ENCODE data around the gene MYH9.

Gene MYH9

GRCh38 chr22:36351921-36352802, 35.6 kb downstream of the MYH9 start:
- DNase-seq (ENCODE audit: low read depth in 1 of 2, low spot score in 1 of 2): no peak

- no peak for DNase-seq (ENCODE audit: low read depth in 1 of 2, low spot score in 1 of 2)
Measured at GRCh38 chr22:36350751-36351594, 36.8 kb downstream of the MYH9 start.

- DNase-seq (ENCODE audit: low read depth in 1 of 2, low spot score in 1 of 2): no peak
Measured at GRCh38 chr22:36349726-36350125, 38.0 kb downstream of the MYH9 start.

GRCh38 chr22:36348760-36349159, 39.0 kb downstream of the MYH9 start:
- DNase-seq (ENCODE audit: low read depth in 1 of 2, low spot score in 1 of 2): no peak

- no peak for DNase-seq (ENCODE audit: low read depth in 1 of 2, low spot score in 1 of 2)
Measured at GRCh38 chr22:36347094-36347493, 40.7 kb downstream of the MYH9 start.

GRCh38 chr22:36344106-36344827, 43.5 kb downstream of the MYH9 start:
- no peak for DNase-seq (ENCODE audit: low read depth in 1 of 2, low spot score in 1 of 2)

- DNase-seq (ENCODE audit: low read depth in 1 of 2, low spot score in 1 of 2): no peak
Measured at GRCh38 chr22:36343720-36344105, 44.1 kb downstream of the MYH9 start.

GRCh38 chr22:36343070-36343719, 44.6 kb downstream of the MYH9 start:
- no peak for DNase-seq (ENCODE audit: low read depth in 1 of 2, low spot score in 1 of 2)

GRCh38 chr22:36341640-36342041, 46.1 kb downstream of the MYH9 start:
- DNase-seq (ENCODE audit: low read depth in 1 of 2, low spot score in 1 of 2): no peak

GRCh38 chr22:36340621-36341020, 47.1 kb downstream of the MYH9 start:
- no peak for DNase-seq (ENCODE audit: low read depth in 1 of 2, low spot score in 1 of 2)

GRCh38 chr22:36339171-36340065, 48.3 kb downstream of the MYH9 start:
- no peak for DNase-seq (ENCODE audit: low read depth in 1 of 2, low spot score in 1 of 2)

- no peak for DNase-seq (ENCODE audit: low read depth in 1 of 2, low spot score in 1 of 2)
Measured at GRCh38 chr22:36337365-36338130, 50.2 kb downstream of the MYH9 start.

- DNase-seq (ENCODE audit: low read depth in 1 of 2, low spot score in 1 of 2): no peak
Measured at GRCh38 chr22:36336246-36337182, 51.3 kb downstream of the MYH9 start.

GRCh38 chr22:36335621-36336020, 52.1 kb downstream of the MYH9 start:
- no peak for DNase-seq (ENCODE audit: low read depth in 1 of 2, low spot score in 1 of 2)

- no peak for DNase-seq (ENCODE audit: low read depth in 1 of 2, low spot score in 1 of 2)
Measured at GRCh38 chr22:36334821-36335603, 52.8 kb downstream of the MYH9 start.

- no peak for DNase-seq (ENCODE audit: low read depth in 1 of 2, low spot score in 1 of 2)
Measured at GRCh38 chr22:36334081-36334820, 53.5 kb downstream of the MYH9 start.

GRCh38 chr22:36333644-36334043, 54.1 kb downstream of the MYH9 start:
- no peak for DNase-seq (ENCODE audit: low read depth in 1 of 2, low spot score in 1 of 2)
